ENCODE data around the gene TBC1D14. TPM values are rescaled to one million over a fixed set of nuclear protein-coding genes. Genes with fewer than 3 reads are reported as not detected.

Gene TBC1D14
- total RNA-seq, 2 experiments from 2014 or later, result 53.7 to 55.3 TPM

GRCh38 chr4:6892909-6893202, 16.8 kb upstream of the TBC1D14 start:
- no peak for DNase-seq
- Mint-ChIP-seq H3K36me3 (ENCODE audit: low read depth) (peaks cover 18% of the 10 kb centered on the region), H3K27me3 (no peaks in the 10 kb centered on the region), H3K27ac (peak overlapping the region; percentile 94), H3K9me3 (peaks cover 11% of the 10 kb centered on the region), H3K4me3 (no peak overlapping the region), H3K4me1 (peaks cover 50% of the 10 kb centered on the region)
- ChIA-PET POLR2A (interaction anchor here (0.7 to 3.1 kb wide), 8 partner anchors 12 to 175 kb away, joined by 3 to 28 read pairs (median 4); partner anchors contain the start of genes GRPEL1, TADA2B and TBC1D14), CTCF (interaction anchor here (0.9 to 3.0 kb wide), 4 partner anchors 16 to 49 kb away, joined by 3 to 13 read pairs (median 10); partner anchors contain the start of gene TBC1D14)

GRCh38 chr4:6893449-6894085, 16.1 kb upstream of the TBC1D14 start:
- Mint-ChIP-seq H3K36me3 (ENCODE audit: low read depth) (peaks cover 18% of the 10 kb centered on the region), H3K27ac (peak overlapping the region; percentile 94), H3K27me3 (no peaks in the 10 kb centered on the region), H3K4me3 (no peak overlapping the region), H3K4me1 (peaks cover 50% of the 10 kb centered on the region), H3K9me3 (peaks cover 11% of the 10 kb centered on the region)
- ChIA-PET CTCF (interaction anchor here (0.9 to 3.0 kb wide), 3 partner anchors 16 to 48 kb away, joined by 3 to 13 read pairs (median 11); partner anchors contain the start of gene TBC1D14), POLR2A (interaction anchor here (0.7 to 3.1 kb wide), 5 partner anchors 11 to 150 kb away, joined by 3 to 28 read pairs (median 5); partner anchors contain the start of genes TADA2B and TBC1D14)
- DNase-seq, result no peak

- Mint-ChIP-seq H3K4me3 (no peak overlapping the region), H3K4me1 (peaks cover 55% of the 10 kb centered on the region), H3K36me3 (ENCODE audit: low read depth) (peaks cover 18% of the 10 kb centered on the region), H3K27ac (peak overlapping the region; percentile 94), H3K27me3 (no peaks in the 10 kb centered on the region), H3K9me3 (peaks cover 11% of the 10 kb centered on the region)
- DNase-seq, result no peak
- ChIA-PET CTCF (interaction anchor here (3.0 kb wide), 1 partner anchor 20 kb away, joined by 13 read pairs; no protein-coding TSS in a partner anchor), POLR2A (interaction anchor here (2.2 to 3.1 kb wide), 2 partner anchors 11 to 15 kb away, joined by 17 to 28 read pairs; partner anchors contain the start of gene TBC1D14)
Measured at GRCh38 chr4:6894086-6894478, 15.5 kb upstream of the TBC1D14 start.

GRCh38 chr4:6894528-6895498, 14.8 kb upstream of the TBC1D14 start:
- DNase-seq, result no peak
- CTCF ChIA-PET, result interaction anchor here (1.2 to 3.0 kb wide), 2 partner anchors 17 to 21 kb away, joined by 3 to 13 read pairs; no protein-coding TSS in a partner anchor
- H3K4me1 Mint-ChIP-seq, result peaks cover 62% of the 10 kb centered on the region

GRCh38 chr4:6896035-6896434, 13.6 kb upstream of the TBC1D14 start:
- Mint-ChIP-seq H3K36me3 (ENCODE audit: low read depth) (peaks cover 4% of the 10 kb centered on the region), H3K4me3 (no peak overlapping the region), H3K27me3 (no peaks in the 10 kb centered on the region), H3K27ac (peak overlapping the region; percentile 9), H3K9me3 (no peaks in the 10 kb centered on the region), H3K4me1 (peaks cover 69% of the 10 kb centered on the region)
- ChIA-PET CTCF (interaction anchor here (0.7 to 1.2 kb wide), 2 partner anchors 9 to 16 kb away, joined by 3 read pairs; no protein-coding TSS in a partner anchor), POLR2A (interaction anchor here (0.7 to 1.0 kb wide), 4 partner anchors 9 to 172 kb away, joined by 3 to 6 read pairs (median 3); partner anchors contain the start of gene GRPEL1)
- DNase-seq, result no peak

More at GRCh38 chr4:6894528-6895498, 14.8 kb upstream of the TBC1D14 start:
- H3K36me3 Mint-ChIP-seq (ENCODE audit: low read depth), result peaks cover 16% of the 10 kb centered on the region
- H3K9me3 Mint-ChIP-seq, result peaks cover 10% of the 10 kb centered on the region
- POLR2A ChIA-PET, result interaction anchor here (0.8 kb wide), 1 partner anchor 14 kb away, joined by 4 read pairs; no protein-coding TSS in a partner anchor
- no peak overlapping the region for H3K4me3 Mint-ChIP-seq
- H3K27me3 Mint-ChIP-seq, result no peaks in the 10 kb centered on the region
- H3K27ac Mint-ChIP-seq, result peak overlapping the region; percentile 68

- Mint-ChIP-seq H3K27me3 (no peaks in the 10 kb centered on the region), H3K27ac (peak overlapping the region; percentile 94), H3K36me3 (ENCODE audit: low read depth) (no peaks in the 10 kb centered on the region), H3K4me3 (peak overlapping the region; percentile 40), H3K9me3 (no peaks in the 10 kb centered on the region), H3K4me1 (peaks cover 63% of the 10 kb centered on the region)
- CTCF ChIA-PET, result interaction anchor here (0.7 to 3.9 kb wide), 11 partner anchors 10 to 259 kb away, joined by 3 to 26 read pairs (median 7); partner anchors contain the start of genes TADA2B and TBC1D14
- POLR2A ChIA-PET, result interaction anchor here (0.7 to 4.4 kb wide), 14 partner anchors 12 to 218 kb away, joined by 3 to 109 read pairs (median 5); partner anchors contain the start of genes GRPEL1, KIAA0232, MRFAP1L1 and TADA2B
- DNase-seq, result peak; percentile 39
Measured at GRCh38 chr4:6898763-6899162, 10.9 kb upstream of the TBC1D14 start.

- H3K4me3 Mint-ChIP-seq, result peak overlapping the region; percentile 24
- H3K4me1 Mint-ChIP-seq, result peaks cover 64% of the 10 kb centered on the region
- no peaks in the 10 kb centered on the region for H3K9me3 Mint-ChIP-seq
- ChIA-PET POLR2A (interaction anchor here (0.5 to 4.4 kb wide), 14 partner anchors 11 to 226 kb away, joined by 3 to 109 read pairs (median 6); partner anchors contain the start of genes GRPEL1, KIAA0232 and TBC1D14), CTCF (interaction anchor here (0.8 to 3.9 kb wide), 11 partner anchors 9 to 211 kb away, joined by 3 to 26 read pairs (median 7); partner anchors contain the start of genes TADA2B and TBC1D14)
- peak overlapping the region; percentile 94 for H3K27ac Mint-ChIP-seq
- H3K27me3 Mint-ChIP-seq, result no peaks in the 10 kb centered on the region
- no peaks in the 10 kb centered on the region for H3K36me3 Mint-ChIP-seq (ENCODE audit: low read depth)
- no peak for DNase-seq
Measured at GRCh38 chr4:6900181-6900812, 9.3 kb upstream of the TBC1D14 start.

GRCh38 chr4:6900956-6901355, 8.7 kb upstream of the TBC1D14 start:
- Mint-ChIP-seq H3K9me3 (no peaks in the 10 kb centered on the region), H3K4me3 (no peak overlapping the region), H3K27me3 (no peaks in the 10 kb centered on the region), H3K4me1 (peaks cover 69% of the 10 kb centered on the region), H3K36me3 (ENCODE audit: low read depth) (no peaks in the 10 kb centered on the region), H3K27ac (peak overlapping the region; percentile 94)
- ChIA-PET POLR2A (interaction anchor here (0.9 to 4.4 kb wide), 3 partner anchors 10 to 168 kb away, joined by 3 to 109 read pairs (median 32); partner anchors contain the start of genes GRPEL1 and TBC1D14), CTCF (interaction anchor here (2.6 to 2.9 kb wide), 2 partner anchors 27 to 184 kb away, joined by 15 to 20 read pairs; no protein-coding TSS in a partner anchor)
- DNase-seq, result no peak

GRCh38 chr4:6901669-6902317, 7.8 kb upstream of the TBC1D14 start:
- Mint-ChIP-seq H3K36me3 (ENCODE audit: low read depth) (no peaks in the 10 kb centered on the region), H3K27me3 (no peaks in the 10 kb centered on the region), H3K4me1 (peaks cover 70% of the 10 kb centered on the region), H3K4me3 (peak overlapping the region; percentile 24), H3K9me3 (no peaks in the 10 kb centered on the region), H3K27ac (peak overlapping the region; percentile 94)
- DNase-seq, result no peak
- ChIA-PET POLR2A (no interaction called here), CTCF (no interaction called here)

GRCh38 chr4:6902318-6903042, 7.1 kb upstream of the TBC1D14 start:
- CTCF ChIA-PET, result no interaction called here
- Mint-ChIP-seq H3K36me3 (ENCODE audit: low read depth) (no peaks in the 10 kb centered on the region), H3K27ac (no peak overlapping the region), H3K9me3 (no peaks in the 10 kb centered on the region), H3K4me3 (no peak overlapping the region), H3K27me3 (no peaks in the 10 kb centered on the region), H3K4me1 (peaks cover 70% of the 10 kb centered on the region)
- POLR2A ChIA-PET, result no interaction called here
- DNase-seq, result no peak
